Neural progenitor cell (in vitro differentiated cells): ENCODE results near the gene ESRRG.

Experiments
- EZH2 ChIP-seq: fragments of 200-600 bp; sonication (generic); IDR thresholded peaks from 2 replicates; pipeline ENCODE4 v1.6.1; 2017; ENCODE audit warnings: antibody characterized with exemption, mild to moderate bottlenecking, moderate library complexity
- TF ChIP-seq, protein P1 (sequence below): fragments of 200-600 bp; sonication (generic); IDR thresholded peaks from 2 replicates; pipeline ENCODE4 v1.5.1; 2017; ENCODE audit warnings: antibody characterized with exemption, mild to moderate bottlenecking

DNA sequence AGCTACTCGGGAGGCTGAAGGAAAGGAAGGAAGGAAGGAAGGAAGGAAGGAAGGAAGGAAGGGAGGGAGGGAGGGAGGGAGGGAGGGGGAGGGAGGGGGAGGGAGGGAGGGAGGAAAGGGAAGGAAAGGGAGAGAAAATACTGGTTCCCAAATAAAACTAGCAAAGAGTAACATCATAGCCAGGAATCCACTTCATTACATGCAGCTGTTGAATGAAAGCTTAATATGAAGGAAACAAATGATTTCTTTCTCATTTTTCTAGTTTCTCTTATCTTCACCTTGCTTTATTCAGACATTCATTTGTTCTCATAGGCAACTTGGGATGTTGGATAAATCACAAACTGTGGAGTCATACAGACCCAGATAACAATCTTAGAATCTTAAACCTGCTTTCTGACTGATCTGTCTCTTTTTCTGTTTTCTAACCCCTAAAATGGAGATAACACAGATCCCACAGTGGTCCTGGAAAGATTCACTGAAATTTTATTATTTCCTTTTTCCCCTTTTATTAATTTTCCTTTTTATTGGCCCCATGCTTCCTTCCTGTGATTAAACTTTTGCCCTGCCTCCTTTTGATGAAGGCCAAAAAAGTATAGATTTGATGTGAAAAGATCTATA, 247.5 kb downstream of the ESRRG start:
- TF ChIP-seq, protein P1, sequence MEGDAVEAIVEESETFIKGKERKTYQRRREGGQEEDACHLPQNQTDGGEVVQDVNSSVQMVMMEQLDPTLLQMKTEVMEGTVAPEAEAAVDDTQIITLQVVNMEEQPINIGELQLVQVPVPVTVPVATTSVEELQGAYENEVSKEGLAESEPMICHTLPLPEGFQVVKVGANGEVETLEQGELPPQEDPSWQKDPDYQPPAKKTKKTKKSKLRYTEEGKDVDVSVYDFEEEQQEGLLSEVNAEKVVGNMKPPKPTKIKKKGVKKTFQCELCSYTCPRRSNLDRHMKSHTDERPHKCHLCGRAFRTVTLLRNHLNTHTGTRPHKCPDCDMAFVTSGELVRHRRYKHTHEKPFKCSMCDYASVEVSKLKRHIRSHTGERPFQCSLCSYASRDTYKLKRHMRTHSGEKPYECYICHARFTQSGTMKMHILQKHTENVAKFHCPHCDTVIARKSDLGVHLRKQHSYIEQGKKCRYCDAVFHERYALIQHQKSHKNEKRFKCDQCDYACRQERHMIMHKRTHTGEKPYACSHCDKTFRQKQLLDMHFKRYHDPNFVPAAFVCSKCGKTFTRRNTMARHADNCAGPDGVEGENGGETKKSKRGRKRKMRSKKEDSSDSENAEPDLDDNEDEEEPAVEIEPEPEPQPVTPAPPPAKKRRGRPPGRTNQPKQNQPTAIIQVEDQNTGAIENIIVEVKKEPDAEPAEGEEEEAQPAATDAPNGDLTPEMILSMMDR, result no peak
- no peak for TF ChIP-seq EZH2
